Myocyte (in vitro differentiated cells): ENCODE results near the gene PTPRQ. TPM values are rescaled to one million over a fixed set of nuclear protein-coding genes. Genes with fewer than 3 reads are reported as not detected.

Experiments
- DNase-seq: peaks from one replicate; pipeline ENCODE4 v3.0.0-alpha.2; 2012; ENCODE audit warnings: low read depth
- total RNA-seq: library from RNA; depleted of rRNA; stranded (reverse); fragments of >200 nt; gene quantifications from 2 replicates; pipeline ENCODE4 v1.2.3, GENCODE V29; 2014

Gene PTPRQ
- total RNA-seq, 1 donor from 2014 or later = 0.72 TPM

- peak; percentile 42 for DNase-seq
Observed at GRCh38 chr12:80720516-80720915, 276.5 kb downstream of the PTPRQ start.

DNA sequence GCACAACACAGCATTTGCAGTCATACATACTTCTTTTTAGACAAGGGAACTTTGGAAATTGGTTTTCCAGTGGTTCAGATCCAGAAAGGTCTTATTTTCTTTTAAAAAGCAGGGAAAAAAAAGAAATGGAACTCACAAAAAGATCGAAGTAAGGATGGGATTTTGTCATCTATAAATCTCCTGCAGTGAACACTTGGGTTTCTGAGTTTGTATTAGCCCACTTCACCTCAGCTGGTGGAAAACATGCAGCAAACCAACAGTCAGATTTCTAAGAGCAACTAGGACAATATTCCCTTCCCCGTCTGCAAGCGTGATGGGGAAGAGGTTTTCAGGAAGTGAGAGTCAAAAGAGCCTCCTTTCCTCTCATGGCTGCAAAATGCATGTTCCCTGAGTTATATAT is 277.3 kb downstream of the PTPRQ start:
- DNase-seq = peak; percentile 47
